CD4-positive, alpha-beta T cell (primary cell): ENCODE data around the gene DUSP23. TPM values are rescaled to one million over a fixed set of nuclear protein-coding genes. Genes with fewer than 3 reads are reported as not detected.

Experiments used
- ATAC-seq: fragments of 200-7000 bp; cut with Tn5 transposase; one replicate; pipeline ENCODE4 v1.10.0; 2022; ENCODE audit warnings: mild to moderate bottlenecking; ENCODE audit not compliant: poor library complexity
- CTCF ChIA-PET: fragments of 350-600 bp; sonication (Branson Sonifier 250); formaldehyde crosslinking; loops from one replicate; lab custom pipeline; 2021; ENCODE audit warnings: antibody characterized with exemption, inconsistent platforms; lab: Charles Lee
- POLR2A ChIA-PET: fragments of 350-600 bp; sonication (Branson Sonifier 250); formaldehyde crosslinking; loops from one replicate; lab custom pipeline; 2021; ENCODE audit warnings: antibody characterized with exemption, inconsistent platforms; lab: Charles Lee
- DNase-seq, 14 experiments: peaks; one replicate each; pipeline ENCODE4 v3.0.0-alpha.2; 2013 to 2020; ENCODE audit warnings: mixed read lengths in 2 of 14
- H3K27ac ChIP-seq, 2 donors: one replicate each; pipeline versions ENCODE4 v1.5.1 to v1.7.0; 2013; ENCODE audit warnings: low read length in 2 of 2, low read depth in 1 of 2, mild to moderate bottlenecking in 1 of 2
- H3K27me3 ChIP-seq, 2 experiments: 1 replicate in 1 of 2; 2 replicates in 1 of 2; pipeline versions ENCODE4 v1.6.1 to v1.7.0; 2013; ENCODE audit warnings: low read length in 2 of 2, control low read depth in 1 of 2, mild to moderate bottlenecking in 1 of 2, moderate library complexity in 1 of 2; ENCODE audit not compliant: insufficient read depth in 2 of 2, control insufficient read depth in 1 of 2
- H3K36me3 ChIP-seq: one replicate; pipeline ENCODE4 v1.6.1; 2013; ENCODE audit warnings: low read length, control low read depth; ENCODE audit not compliant: insufficient read depth
- H3K4me1 ChIP-seq: one replicate; pipeline ENCODE4 v1.6.1; 2013; ENCODE audit warnings: low read length, control low read depth; ENCODE audit not compliant: insufficient read depth
- H3K4me3 ChIP-seq: one replicate; pipeline ENCODE4 v1.5.1; 2013; ENCODE audit warnings: mild to moderate bottlenecking, low read length, moderate library complexity
- H3K9me3 ChIP-seq, 2 experiments: 1 replicate in 1 of 2; 2 replicates in 1 of 2; pipeline versions ENCODE4 v1.6.1 to v1.7.0; 2013; ENCODE audit warnings: low read length in 2 of 2, mild to moderate bottlenecking in 2 of 2, control low read depth in 1 of 2, moderate library complexity in 1 of 2; ENCODE audit not compliant: control insufficient read depth in 1 of 2, insufficient read depth in 1 of 2
- H3K27ac Mint-ChIP-seq: one replicate; pipeline ENCODE4 v1.8.0; 2020; ENCODE audit warnings: mixed read lengths
- H3K27me3 Mint-ChIP-seq: one replicate; pipeline ENCODE4 v1.8.0; 2021; ENCODE audit warnings: mixed read lengths
- H3K36me3 Mint-ChIP-seq: one replicate; pipeline ENCODE4 v1.8.0; 2021; ENCODE audit warnings: low read depth, mixed read lengths
- H3K4me1 Mint-ChIP-seq: one replicate; pipeline ENCODE4 v1.8.0; 2021; ENCODE audit warnings: low read depth, mixed read lengths
- H3K4me3 Mint-ChIP-seq: one replicate; pipeline ENCODE4 v1.8.0; 2020; ENCODE audit warnings: mild to moderate bottlenecking, mixed read lengths
- H3K9me3 Mint-ChIP-seq: one replicate; pipeline ENCODE4 v1.8.0; 2020; ENCODE audit warnings: mixed read lengths
- CTCF ChIP-seq: fragments of 200-600 bp; IDR thresholded peaks from one replicate; pipeline ENCODE4 v1.8.0; 2022; ENCODE audit warnings: antibody characterized with exemption, mild to moderate bottlenecking
- intact Hi-C, 2 experiments: fragments of 100-400 bp; cut with DNase I in 1 of 2; cut with micrococcal nuclease in 1 of 2; formaldehyde crosslinking; loops; one replicate each; pipeline versions ENCODE4 v1.15.1 to v1.9.0; 2023 to 2025; cut with DNase I, micrococcal nuclease
- total RNA-seq, 174 experiments: library from RNA in 2 of 174; stranded (reverse) in 2 of 174; gene quantifications; one replicate each; pipeline ENCODE4 v1.2.3 and lab custom pipeline; 2021 to 2026

DUSP23 gene
- total RNA-seq, 2 experiments from 2014 or later = 3.9 to 6.0 TPM

GRCh38 chr1:159771127-159771895 lies 9.5 kb upstream of the DUSP23 start:
- no peak for TF ChIP-seq CTCF
- no peak overlapping the region for H3K4me3 Mint-ChIP-seq

GRCh38 chr1:159774465-159774864 lies 6.3 kb upstream of the DUSP23 start:
- DNase-seq (no peak), ATAC-seq (no peak)
- Histone ChIP-seq H3K27me3 (peaks cover 0 to 3% of the 10 kb centered on the region in 2 experiments), H3K4me1 (peaks cover under 1% of the 10 kb centered on the region), H3K27ac (no peak overlapping the region), H3K4me3 (no peak overlapping the region), H3K9me3 (no peaks in the 10 kb centered on the region), H3K36me3 (no peaks in the 10 kb centered on the region)
- no peak for TF ChIP-seq CTCF
- intact Hi-C loops = loop anchor here in 1 of 2 experiments (10.0 kb wide), 1 partner anchor 1630 kb away; no protein-coding TSS in a partner anchor
- H3K27ac Mint-ChIP-seq = no peak overlapping the region
- peaks cover 5% of the 10 kb centered on the region for H3K4me1 Mint-ChIP-seq
- peaks cover 13% of the 10 kb centered on the region for H3K27me3 Mint-ChIP-seq
- H3K4me3 Mint-ChIP-seq = no peak overlapping the region
- no peaks in the 10 kb centered on the region for H3K36me3 Mint-ChIP-seq
- CTCF ChIA-PET = no interaction called here
- no peaks in the 10 kb centered on the region for H3K9me3 Mint-ChIP-seq
- POLR2A ChIA-PET = no interaction called here

More at GRCh38 chr1:159771127-159771895, 9.5 kb upstream of the DUSP23 start:
- intact Hi-C loops = loop anchor here in 1 of 2 experiments (10.0 kb wide), 1 partner anchor 1633 kb away; no protein-coding TSS in a partner anchor
- Mint-ChIP-seq H3K27me3 (peaks cover 22% of the 10 kb centered on the region), H3K36me3 (no peaks in the 10 kb centered on the region), H3K9me3 (no peaks in the 10 kb centered on the region), H3K27ac (no peak overlapping the region), H3K4me1 (no peaks in the 10 kb centered on the region)
- Histone ChIP-seq H3K9me3 (no peaks in the 10 kb centered on the region), H3K27me3 (peaks cover 0 to 3% of the 10 kb centered on the region in 2 experiments), H3K4me1 (no peaks in the 10 kb centered on the region), H3K36me3 (no peaks in the 10 kb centered on the region), H3K4me3 (no peak overlapping the region), H3K27ac (no peak overlapping the region)
- POLR2A ChIA-PET = no interaction called here
- DNase-seq (no peak), ATAC-seq (no peak)
- CTCF ChIA-PET = no interaction called here

- TF ChIP-seq CTCF = no peak
- Histone ChIP-seq H3K36me3 (no peaks in the 10 kb centered on the region), H3K27me3 (peaks cover 0 to 3% of the 10 kb centered on the region in 2 experiments), H3K4me3 (no peak overlapping the region), H3K4me1 (peaks cover 9% of the 10 kb centered on the region), H3K27ac (no peak overlapping the region), H3K9me3 (no peaks in the 10 kb centered on the region)
- ChIA-PET CTCF (no interaction called here), POLR2A (no interaction called here)
- Mint-ChIP-seq H3K9me3 (no peaks in the 10 kb centered on the region), H3K36me3 (no peaks in the 10 kb centered on the region), H3K4me1 (peaks cover 16% of the 10 kb centered on the region), H3K27ac (no peak overlapping the region), H3K4me3 (no peak overlapping the region), H3K27me3 (peaks cover 11% of the 10 kb centered on the region)
- ATAC-seq = no peak
- intact Hi-C loops = loop anchor here in 1 of 2 experiments (5.0 to 10.0 kb wide), 2 partner anchors 172 to 1629 kb away; partner anchors contain the start of gene IGSF9
- DNase-seq = no peak
Observed at GRCh38 chr1:159775716-159776115, 5.0 kb upstream of the DUSP23 start.
